Measurements from ENCODE around the gene SLC35C1. TPM values are rescaled to one million over a fixed set of nuclear protein-coding genes. Genes with fewer than 3 reads are reported as not detected.

SLC35C1 gene
- total and polyA plus RNA-seq, 9 of the 15 experiments (the other 6 are each of a cell fraction or from before 2014, with no cell fraction given): 0.65 to 13.1 (median 2.4) TPM

DNA sequence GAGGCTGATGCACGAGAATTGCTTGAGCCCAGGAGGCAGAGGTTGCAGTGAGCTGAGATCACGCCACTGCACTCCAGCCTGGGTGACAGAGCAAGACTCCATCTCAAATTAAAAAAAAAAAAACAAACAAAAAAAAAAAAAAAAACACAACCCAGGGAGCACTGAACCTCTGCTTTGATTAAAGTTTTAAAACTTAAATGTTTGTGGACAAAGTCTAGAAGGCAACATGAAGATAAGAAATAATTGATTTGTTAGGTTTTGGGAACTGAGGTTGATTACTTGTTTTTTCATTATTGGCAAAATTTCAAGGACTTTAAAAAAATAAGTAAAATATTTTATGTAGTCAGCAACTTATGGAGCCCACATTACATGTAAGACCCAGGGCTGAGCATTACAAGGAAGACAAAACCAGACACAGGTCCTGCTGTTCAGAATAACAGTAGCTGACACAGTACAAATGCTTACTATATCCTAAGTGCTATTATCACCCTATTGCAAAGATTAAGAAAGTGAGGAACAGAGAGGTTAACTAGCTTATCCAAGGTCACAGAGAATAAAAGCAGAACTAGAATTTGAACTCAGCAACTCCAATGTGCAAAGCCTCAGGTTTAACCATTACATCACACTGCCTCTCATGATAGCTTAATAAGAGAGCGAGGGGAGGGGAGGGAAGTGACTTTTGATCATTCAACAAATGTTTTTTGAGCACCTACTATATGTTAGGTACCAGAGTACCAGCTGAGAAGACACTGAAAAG is 40.1 kb downstream of the SLC35C1 start:
- Histone ChIP-seq H3K27ac (ENCODE audit: extremely low read depth, low read depth, low read length) (no peak overlapping the region), H3K27me3 (ENCODE audit: control insufficient read depth in 2 of 2, insufficient read depth in 2 of 2, low read length in 2 of 2) (no peaks in the 10 kb centered on the region), H3K9me1 (ENCODE audit: control insufficient read depth, insufficient read depth, low read length) (no peaks in the 10 kb centered on the region), H3K79me2 (ENCODE audit: control insufficient read depth, insufficient read depth, low read length) (peaks cover 26% of the 10 kb centered on the region), H3K4me3 (no peak overlapping the region), H3K4me1 (replicated peaks in 1 of 2; ENCODE audit: control insufficient read depth in 2 of 2, insufficient read depth in 2 of 2, low read length in 2 of 2) (peaks cover 14 to 21% of the 10 kb centered on the region in 2 experiments), H3K9me3 (replicated peaks; ENCODE audit: control insufficient read depth, insufficient read depth, low read depth, low read length) (no peaks in the 10 kb centered on the region), H3K36me3 (ENCODE audit: control insufficient read depth, insufficient read depth, low read length) (peaks cover 7% of the 10 kb centered on the region; the same call in 1 of the 3 replicates), H3K9ac (ENCODE audit: insufficient read depth in 1 of 2, low read depth in 2 of 2, low read length in 2 of 2) (no peak overlapping the region), H2AFZ (ENCODE audit: low read depth, low read length) (no peak overlapping the region; the same call in 1 of the 2 replicates), H4K20me1 (replicated peaks; ENCODE audit: control insufficient read depth, insufficient read depth, low read length) (peaks cover 20% of the 10 kb centered on the region), H3K4me2 (ENCODE audit: insufficient read depth, low read length) (no peak overlapping the region)
- no TSS peak for BruUV-seq (replicated peaks)
- ATAC-seq (no peak), FAIRE-seq (no peak), DNase-seq (ENCODE audit: extremely low read depth in 1 of 4, low spot score in 3 of 4) (no peak)
- TF ChIP-seq ZBED1 (IDR thresholded peaks at IDR 0.05) (no peak), ZNF316 (IDR thresholded peaks at IDR 0.05) (peak; percentile 41), SRSF3 (IDR thresholded peaks at IDR 0.05; ENCODE audit: insufficient read depth, low read length) (no peak), TSC22D4 (tag; IDR thresholded peaks at IDR 0.05) (no peak), SPI1 (IDR thresholded peaks at IDR 0.05; ENCODE audit: borderline replicate concordance, low read depth, low read length) (no peak), RBM25 (IDR thresholded peaks at IDR 0.05; ENCODE audit: low read depth, low read length, severe bottlenecking) (peak; percentile 71), BCOR (IDR thresholded peaks at IDR 0.05) (peak; percentile 59; the same call in 1 of the 2 replicates)
- TF ChIP-seq, protein P1, sequence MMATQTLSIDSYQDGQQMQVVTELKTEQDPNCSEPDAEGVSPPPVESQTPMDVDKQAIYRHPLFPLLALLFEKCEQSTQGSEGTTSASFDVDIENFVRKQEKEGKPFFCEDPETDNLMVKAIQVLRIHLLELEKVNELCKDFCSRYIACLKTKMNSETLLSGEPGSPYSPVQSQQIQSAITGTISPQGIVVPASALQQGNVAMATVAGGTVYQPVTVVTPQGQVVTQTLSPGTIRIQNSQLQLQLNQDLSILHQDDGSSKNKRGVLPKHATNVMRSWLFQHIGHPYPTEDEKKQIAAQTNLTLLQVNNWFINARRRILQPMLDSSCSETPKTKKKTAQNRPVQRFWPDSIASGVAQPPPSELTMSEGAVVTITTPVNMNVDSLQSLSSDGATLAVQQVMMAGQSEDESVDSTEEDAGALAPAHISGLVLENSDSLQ (IDR thresholded peaks at IDR 0.05): no peak
- in situ Hi-C loops (cut with MboI) (no loop called here), intact Hi-C loops (cut with micrococcal nuclease) (loop anchor here (5.0 kb wide), 1 partner anchor 38 kb away; the partner anchor contains the start of gene SLC35C1)
- POLR2A ChIA-PET: interaction anchor here (1.3 kb wide), 1 partner anchor 18 kb away, joined by 3 read pairs; no protein-coding TSS in a partner anchor
- 68% methylated on average over 3 of the region's 3 CpGs for WGBS (ENCODE audit: insufficient coverage, low coverage, missing lambda C conversion rate)
- CTCF ChIA-PET (ENCODE audit: low intra/inter-chr PET ratio): no interaction called here

Data from K562 (cell line).